ENCODE data around the gene ASB14. TPM values are rescaled to one million over a fixed set of nuclear protein-coding genes. Genes with fewer than 3 reads are reported as not detected.

ASB14 gene
- total RNA-seq, 2 donors from 2014 or later: not detected

GRCh38 chr3:57224856-57225255 lies 67.6 kb downstream of the ASB14 start:
- H3K27me3 ChIP-seq (replicated peaks; ENCODE audit: insufficient read depth): no peaks in the 10 kb centered on the region
- ATAC-seq (ENCODE audit: insufficient number of reproducible peaks, low FRiP score, low read depth) (no peak), DNase-seq (ENCODE audit: low spot score) (no peak)
- no peak overlapping the region for H3K27ac ChIP-seq
- H3K4me1 ChIP-seq (ENCODE audit: control insufficient read depth in 1 of 2, low read depth in 2 of 2): peaks cover 8 to 20% of the 10 kb centered on the region in 2 donors
- no peak for TF ChIP-seq CTCF (IDR thresholded peaks at IDR 0.05)
- no peaks in the 10 kb centered on the region for H3K36me3 ChIP-seq
- no peak overlapping the region for H3K4me3 ChIP-seq
- no peaks in the 10 kb centered on the region for H3K9me3 ChIP-seq

GRCh38 chr3:57221883-57222282 lies 70.6 kb downstream of the ASB14 start:
- Histone ChIP-seq H3K9me3 (no peaks in the 10 kb centered on the region), H3K27me3 (replicated peaks; ENCODE audit: insufficient read depth) (no peaks in the 10 kb centered on the region), H3K4me3 (no peak overlapping the region), H3K4me1 (ENCODE audit: control insufficient read depth in 1 of 2, low read depth in 2 of 2) (peaks cover 0 to 6% of the 10 kb centered on the region in 2 donors), H3K27ac (no peak overlapping the region), H3K36me3 (no peaks in the 10 kb centered on the region)
- ATAC-seq (ENCODE audit: insufficient number of reproducible peaks, low FRiP score, low read depth) (no peak), DNase-seq (ENCODE audit: low spot score) (no peak)
- TF ChIP-seq CTCF (IDR thresholded peaks at IDR 0.05): no peak

Other genes with a start within 250 kb of the ASB14 start
- gene SPATA12, start 232.0 kb downstream of the ASB14 start, total RNA-seq: not detected
- gene IL17RD, start 127.3 kb downstream of the ASB14 start, total RNA-seq: 1 to 10 TPM; 3.1 to 7.9 TPM
- gene HESX1, start 92.7 kb downstream of the ASB14 start, total RNA-seq: 1 to 10 TPM; 1.7 to 2.0 TPM
- gene APPL1, start 65.0 kb downstream of the ASB14 start, total RNA-seq: 10 to 100 TPM; 47.0 to 53.8 TPM